SK-N-SH (cell line): ENCODE results near the gene SLC17A7.

Source experiments
- CTCF ChIP-seq: fragments of 200-600 bp; sonication (generic); IDR thresholded peaks from 2 replicates; pipeline ENCODE4 v1.6.1; 2017; ENCODE audit warnings: antibody characterized with exemption, mild to moderate bottlenecking, moderate library complexity
- ELF1 ChIP-seq: IDR thresholded peaks from 2 replicates; pipeline ENCODE4 v1.4.0; 2012
- EZH2phosphoT487 ChIP-seq: fragments of 200-600 bp; sonication (generic); IDR thresholded peaks from 2 replicates; pipeline ENCODE4 v1.6.1; 2017; ENCODE audit warnings: low read depth, mixed run types, mild to moderate bottlenecking, antibody characterized with exemption, moderate library complexity, borderline replicate concordance
- IRF3 ChIP-seq: fragments of 150-350 bp; IDR thresholded peaks from 2 replicates; pipeline ENCODE4 v1.6.1; 2016; ENCODE audit warnings: mild to moderate bottlenecking, low read depth, low read length
- MAX ChIP-seq: IDR thresholded peaks from 2 replicates; pipeline ENCODE4 v1.4.0; 2012; ENCODE audit warnings: low read depth
- POLR2AphosphoS5 ChIP-seq: IDR thresholded peaks from 2 replicates; pipeline ENCODE4 v1.6.1; 2012; ENCODE audit warnings: low read depth, low read length
- TAF1 ChIP-seq: IDR thresholded peaks from 2 replicates; pipeline ENCODE4 v1.6.1; 2012; ENCODE audit warnings: low read depth, mild to moderate bottlenecking, low read length, moderate library complexity, borderline replicate concordance

- TF ChIP-seq CTCF (no peak), IRF3 (no peak), TAF1 (no peak), ELF1 (no peak), EZH2phosphoT487 (no peak), MAX (no peak), POLR2AphosphoS5 (no peak)
Observed at GRCh38 chr19:49486710-49487276, 45.5 kb upstream of the SLC17A7 start.
